ENCODE measurements around the gene IKZF4. TPM values are rescaled to one million over a fixed set of nuclear protein-coding genes. Genes with fewer than 3 reads are reported as not detected.
"Not testable (repeated sequence)": the region's sequence is repeated elsewhere in the genome, so short reads cannot be mapped to it uniquely, and the experiment has no call there.

The IKZF4 gene
- total and polyA plus RNA-seq, 4 donors = 3.3 to 10.7 (median 5.2) TPM

GRCh38 chr12:55983232-55983842, 37.5 kb upstream of the IKZF4 start:
- H3K36me3 ChIP-seq (ENCODE audit: control insufficient read depth in 4 of 4, insufficient read depth in 4 of 4, low read length in 4 of 4) = peaks cover 13 to 32% (median 15%) of the 10 kb centered on the region in 4 donors
- H3K4me3 ChIP-seq = no peak overlapping the region
- peaks cover 0 to 1% (median 0%) of the 10 kb centered on the region in 5 donors for H3K4me1 ChIP-seq (ENCODE audit: control insufficient read depth in 5 of 5, insufficient read depth in 5 of 5, low read length in 5 of 5)
- H3K9me3 ChIP-seq (ENCODE audit: control insufficient read depth in 4 of 4, insufficient read depth in 3 of 4, low read length in 3 of 4) = no peaks in the 10 kb centered on the region
- no peak for DNase-seq
- no peaks in the 10 kb centered on the region for H3K27me3 ChIP-seq (ENCODE audit: control insufficient read depth in 3 of 3, insufficient read depth in 3 of 3, low read length in 2 of 3)
- no peak for TF ChIP-seq CTCF (IDR thresholded peaks at IDR 0.05; ENCODE audit: control extremely low read depth, extremely low read depth)
- no peak for ATAC-seq (ENCODE audit: insufficient read depth, low FRiP score)
- no peak overlapping the region for H3K9ac ChIP-seq (ENCODE audit: insufficient read depth in 1 of 2, low read length in 2 of 2)
- H3K27ac ChIP-seq (ENCODE audit: low read depth in 1 of 2, low read length in 1 of 2) = no peak overlapping the region
- 50 to 76% methylated on average over 4 of the region's 4 CpGs for WGBS, 2 donors

- H3K9me3 ChIP-seq (ENCODE audit: control insufficient read depth in 4 of 4, insufficient read depth in 3 of 4, low read length in 3 of 4) = peaks cover 0 to 2% (median 0%) of the 10 kb centered on the region in 4 donors
- H3K4me1 ChIP-seq (ENCODE audit: control insufficient read depth in 5 of 5, insufficient read depth in 5 of 5, low read length in 5 of 5) = peaks cover 0 to 1% (median 0%) of the 10 kb centered on the region in 5 donors
- H3K27me3 ChIP-seq (ENCODE audit: control insufficient read depth in 3 of 3, insufficient read depth in 3 of 3, low read length in 2 of 3) = no peaks in the 10 kb centered on the region
- no peak for TF ChIP-seq CTCF (IDR thresholded peaks at IDR 0.05; ENCODE audit: control extremely low read depth, extremely low read depth)
- H3K27ac ChIP-seq (ENCODE audit: low read depth in 1 of 2, low read length in 1 of 2) = no peak overlapping the region
- H3K36me3 ChIP-seq (ENCODE audit: control insufficient read depth in 4 of 4, insufficient read depth in 4 of 4, low read length in 4 of 4) = peaks cover 19 to 38% (median 25%) of the 10 kb centered on the region in 4 donors
- ATAC-seq (ENCODE audit: insufficient read depth, low FRiP score) (no peak), DNase-seq (no peak)
- WGBS, 2 donors = 61 to 66% methylated on average over 2 of the region's 2 CpGs
- no peak overlapping the region for H3K4me3 ChIP-seq
- H3K9ac ChIP-seq (ENCODE audit: insufficient read depth in 1 of 2, low read length in 2 of 2) = no peak overlapping the region
Observed at GRCh38 chr12:55984861-55985260, 36.0 kb upstream of the IKZF4 start.

GRCh38 chr12:55985341-55985740, 35.5 kb upstream of the IKZF4 start:
- 56 to 79% methylated on average over 4 of the region's 4 CpGs for WGBS, 2 donors
- Histone ChIP-seq H3K27ac (ENCODE audit: low read depth in 1 of 2, low read length in 1 of 2) (no peak overlapping the region), H3K4me3 (no peak overlapping the region), H3K9ac (ENCODE audit: insufficient read depth in 1 of 2, low read length in 2 of 2) (no peak overlapping the region), H3K36me3 (ENCODE audit: control insufficient read depth in 4 of 4, insufficient read depth in 4 of 4, low read length in 4 of 4) (peaks cover 21 to 41% (median 28%) of the 10 kb centered on the region in 4 donors), H3K27me3 (ENCODE audit: control insufficient read depth in 3 of 3, insufficient read depth in 3 of 3, low read length in 2 of 3) (no peaks in the 10 kb centered on the region), H3K9me3 (ENCODE audit: control insufficient read depth in 4 of 4, insufficient read depth in 3 of 4, low read length in 3 of 4) (peaks cover 0 to 2% (median 0%) of the 10 kb centered on the region in 4 donors), H3K4me1 (ENCODE audit: control insufficient read depth in 5 of 5, insufficient read depth in 5 of 5, low read length in 5 of 5) (peaks cover 0 to under 1% (median 0%) of the 10 kb centered on the region in 5 donors)
- no peak for TF ChIP-seq CTCF (IDR thresholded peaks at IDR 0.05; ENCODE audit: control extremely low read depth, extremely low read depth)
- ATAC-seq (ENCODE audit: insufficient read depth, low FRiP score) (no peak), DNase-seq (no peak)

GRCh38 chr12:55985976-55986375, 34.9 kb upstream of the IKZF4 start:
- H3K9ac ChIP-seq (ENCODE audit: insufficient read depth in 1 of 2, low read length in 2 of 2); H3K9me3 ChIP-seq (ENCODE audit: control insufficient read depth in 4 of 4, insufficient read depth in 3 of 4, low read length in 3 of 4); H3K27ac ChIP-seq (ENCODE audit: low read depth in 1 of 2, low read length in 1 of 2); H3K4me3 ChIP-seq; H3K4me1 ChIP-seq (ENCODE audit: control insufficient read depth in 5 of 5, insufficient read depth in 5 of 5, low read length in 5 of 5); ATAC-seq (ENCODE audit: insufficient read depth, low FRiP score); H3K27me3 ChIP-seq (ENCODE audit: control insufficient read depth in 3 of 3, insufficient read depth in 3 of 3, low read length in 2 of 3); DNase-seq: not testable (repeated sequence)
- WGBS, 2 donors = 93 to 96% methylated on average over 7 of the region's 7 CpGs
- H3K36me3 ChIP-seq (ENCODE audit: control insufficient read depth in 4 of 4, insufficient read depth in 4 of 4, low read length in 4 of 4) = peaks cover 25 to 47% (median 34%) of the 10 kb centered on the region in 4 donors
